HG03025 (cell line): ENCODE results near the gene COPRS.
"Not testable (repeated sequence)": the region's sequence is repeated elsewhere in the genome, so short reads cannot be mapped to it uniquely, and the experiment has no call there.

Source experiments
- ATAC-seq: cut with Tn5 transposase; IDR thresholded peaks from one replicate; pipeline ENCODE4 v1.9.1; 2021; ENCODE audit warnings: mild to moderate bottlenecking, moderate library complexity; ENCODE audit not compliant: unreplicated experiment, low FRiP score

The COPRS gene

GRCh38 chr17:31815212-31815730 is 43.8 kb downstream of the COPRS start:
- no peak for ATAC-seq

- ATAC-seq = no peak
These were observed 47.9 kb downstream of the COPRS start for GRCh38 chr17:31811101-31811500.

DNA sequence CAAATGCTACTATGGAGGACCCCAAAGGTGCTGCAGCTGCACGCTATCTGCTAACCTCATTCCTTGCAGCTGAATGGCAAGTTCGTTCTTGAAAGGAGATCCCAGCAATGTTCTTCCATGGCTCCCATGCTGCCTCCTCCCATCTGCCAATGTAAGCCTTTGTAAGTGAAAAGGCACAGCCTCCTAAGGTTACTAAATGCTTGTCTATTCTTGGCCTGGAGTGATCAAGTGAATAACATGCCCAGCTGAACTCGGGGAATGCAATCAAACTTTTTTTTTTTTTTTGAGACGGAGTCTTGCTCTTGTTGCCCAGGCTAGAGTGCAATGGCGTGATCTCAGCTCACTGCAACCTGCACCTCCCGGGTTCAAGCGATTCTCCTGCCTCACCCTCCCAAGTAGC is 49.2 kb downstream of the COPRS start:
- ATAC-seq = not testable (repeated sequence)

- no peak for ATAC-seq
These were observed 50.5 kb downstream of the COPRS start for GRCh38 chr17:31808521-31809050.

DNA sequence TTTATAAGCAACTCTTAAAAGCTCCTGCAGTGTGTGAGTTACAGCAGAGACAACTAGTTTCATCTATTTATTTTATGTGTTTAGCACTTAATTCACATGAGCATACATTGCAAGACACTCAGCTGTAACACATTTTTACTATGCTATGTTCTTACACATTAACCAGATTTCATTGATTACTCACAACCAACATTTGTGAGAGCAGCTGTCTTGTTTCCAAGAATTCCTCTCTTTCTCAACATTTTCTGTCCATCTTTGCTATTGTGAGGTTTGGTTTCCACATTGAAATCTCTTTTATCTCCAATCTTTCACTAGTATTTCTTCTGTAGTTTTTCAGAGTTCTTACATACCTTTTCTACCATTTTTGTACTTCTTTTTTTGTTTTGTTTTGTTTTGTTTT is 51.2 kb downstream of the COPRS start:
- no peak for ATAC-seq

DNA sequence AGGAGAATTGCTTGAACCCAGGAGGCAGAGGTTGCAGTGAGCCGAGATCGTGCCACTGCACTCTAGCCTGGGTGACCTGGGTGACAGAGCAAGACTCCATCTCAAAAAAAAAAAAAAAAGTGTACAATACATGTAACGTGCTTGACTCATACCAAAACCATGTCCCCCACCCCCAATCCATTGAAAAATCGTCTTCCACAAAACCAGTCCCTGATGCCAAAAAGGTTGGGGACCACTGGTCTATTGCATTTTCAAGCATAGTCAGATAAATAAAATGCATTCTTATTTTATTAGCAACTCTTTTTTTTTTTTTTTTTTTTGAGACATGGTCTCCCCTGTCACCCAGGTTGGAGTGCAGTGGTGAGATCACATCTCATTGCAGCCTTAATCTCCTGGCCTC is 52.1 kb downstream of the COPRS start:
- ATAC-seq = no peak

- ATAC-seq = no peak
These were observed 55.4 kb downstream of the COPRS start for GRCh38 chr17:31803494-31804213.

DNA sequence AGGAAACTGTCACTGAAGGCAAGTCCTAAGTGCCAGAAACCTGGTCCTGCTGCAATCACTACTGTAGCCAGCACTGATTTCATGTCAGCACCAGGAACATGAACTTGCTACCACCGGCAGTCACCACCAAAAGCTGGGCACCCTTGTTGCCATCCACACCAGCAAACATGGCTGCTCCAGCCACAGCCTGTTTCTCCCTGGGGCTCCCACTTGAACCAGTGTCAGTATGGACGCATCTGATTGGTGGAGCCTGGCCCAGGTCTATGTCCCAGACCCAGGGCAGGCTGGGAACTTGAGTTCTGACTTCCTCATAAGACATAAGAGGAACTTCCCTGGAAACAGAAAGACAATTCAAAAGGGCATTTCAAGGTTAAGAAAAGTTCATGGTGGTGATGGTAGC is 56.5 kb downstream of the COPRS start:
- no peak for ATAC-seq
